Breast epithelium (tissue), 3 donors: Measurements from ENCODE around the gene DXO.

Source experiments
- POLR2AphosphoS5 ChIP-seq, 3 donors: sonication (generic); formaldehyde crosslinking; IDR thresholded peaks; one replicate each; pipeline ENCODE4 v1.6.1; 2017; ENCODE audit warnings: antibody characterized with exemption in 3 of 3
- TF ChIP-seq, protein P1 (sequence below), 3 donors: fragments of 450-650 bp; IDR thresholded peaks; one replicate each; pipeline ENCODE4 v1.5.1; 2016 to 2017; ENCODE audit warnings: antibody characterized with exemption in 3 of 3, mild to moderate bottlenecking in 3 of 3, moderate library complexity in 3 of 3

DNA sequence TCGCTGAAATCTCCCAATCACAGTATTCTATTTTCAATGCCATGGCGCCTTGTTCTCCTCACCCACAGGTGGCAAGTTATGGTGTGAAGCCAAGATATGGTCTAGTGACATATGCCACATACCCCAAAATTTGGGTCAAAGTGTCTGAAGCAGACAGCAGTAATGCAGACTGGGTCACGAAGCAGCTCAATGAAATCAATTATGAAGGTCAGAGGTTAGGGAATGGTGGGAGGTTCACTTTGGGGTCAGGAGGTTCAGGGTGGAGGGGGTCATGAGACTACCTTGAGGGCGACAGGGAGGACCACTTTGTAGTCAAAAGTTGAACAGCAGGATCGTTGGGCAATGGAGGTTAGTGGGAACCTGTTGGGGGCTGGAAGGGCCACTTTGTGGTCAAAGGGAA, 23.6 kb downstream of the DXO start:
- no peak for TF ChIP-seq POLR2AphosphoS5 (IDR thresholded peaks at IDR 0.05)
- TF ChIP-seq, protein P1, sequence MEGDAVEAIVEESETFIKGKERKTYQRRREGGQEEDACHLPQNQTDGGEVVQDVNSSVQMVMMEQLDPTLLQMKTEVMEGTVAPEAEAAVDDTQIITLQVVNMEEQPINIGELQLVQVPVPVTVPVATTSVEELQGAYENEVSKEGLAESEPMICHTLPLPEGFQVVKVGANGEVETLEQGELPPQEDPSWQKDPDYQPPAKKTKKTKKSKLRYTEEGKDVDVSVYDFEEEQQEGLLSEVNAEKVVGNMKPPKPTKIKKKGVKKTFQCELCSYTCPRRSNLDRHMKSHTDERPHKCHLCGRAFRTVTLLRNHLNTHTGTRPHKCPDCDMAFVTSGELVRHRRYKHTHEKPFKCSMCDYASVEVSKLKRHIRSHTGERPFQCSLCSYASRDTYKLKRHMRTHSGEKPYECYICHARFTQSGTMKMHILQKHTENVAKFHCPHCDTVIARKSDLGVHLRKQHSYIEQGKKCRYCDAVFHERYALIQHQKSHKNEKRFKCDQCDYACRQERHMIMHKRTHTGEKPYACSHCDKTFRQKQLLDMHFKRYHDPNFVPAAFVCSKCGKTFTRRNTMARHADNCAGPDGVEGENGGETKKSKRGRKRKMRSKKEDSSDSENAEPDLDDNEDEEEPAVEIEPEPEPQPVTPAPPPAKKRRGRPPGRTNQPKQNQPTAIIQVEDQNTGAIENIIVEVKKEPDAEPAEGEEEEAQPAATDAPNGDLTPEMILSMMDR (IDR thresholded peaks at IDR 0.05), result no peak
